Measurements from ENCODE around the gene ZNF205.

Gene ZNF205

DNA sequence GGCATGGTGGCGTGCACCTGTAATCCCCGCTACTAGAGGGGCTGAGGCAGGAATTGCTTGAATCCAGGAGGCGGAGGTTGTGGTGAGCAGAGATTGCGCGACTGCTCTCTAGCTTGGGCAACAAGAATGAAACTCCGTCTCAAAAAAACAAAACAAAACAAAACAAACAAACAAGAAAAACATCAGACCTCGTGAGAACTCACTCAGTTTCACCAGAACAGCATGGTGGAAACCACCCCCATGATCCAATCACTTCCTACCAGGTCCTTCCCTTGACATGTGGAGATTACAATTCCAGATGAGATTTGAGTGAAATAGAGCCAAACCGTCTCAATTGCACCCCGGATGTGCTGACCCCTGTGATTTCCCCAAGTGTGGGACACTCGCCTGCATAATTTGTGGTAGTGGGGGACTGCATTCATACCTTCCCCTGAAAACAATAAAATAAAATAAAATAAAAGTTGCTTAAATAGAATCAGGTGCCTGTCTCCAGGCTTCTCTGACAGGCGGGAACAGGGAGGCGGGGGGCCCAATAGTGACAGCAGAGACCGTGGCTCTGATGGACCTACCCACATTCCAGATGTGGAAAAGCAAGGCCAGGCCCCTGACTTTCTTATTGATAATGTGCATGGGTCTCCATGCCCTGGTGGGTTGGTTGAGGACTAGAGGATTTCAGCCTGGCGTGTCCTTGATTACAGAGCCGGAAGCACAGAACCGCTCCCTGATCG is 26.4 kb upstream of the ZNF205 start:
- no peak for DNase-seq

- DNase-seq: no peak
Measured at GRCh38 chr16:3086596-3087242, 25.7 kb upstream of the ZNF205 start.

GRCh38 chr16:3087243-3088235 is 24.8 kb upstream of the ZNF205 start:
- no peak for DNase-seq

- DNase-seq: no peak
Measured at GRCh38 chr16:3088450-3088849, 23.9 kb upstream of the ZNF205 start.

- no peak for DNase-seq
Measured at GRCh38 chr16:3088925-3089716, 23.3 kb upstream of the ZNF205 start.

- peak; percentile 32 for DNase-seq
Measured at GRCh38 chr16:3089717-3090592, 22.4 kb upstream of the ZNF205 start.

DNA sequence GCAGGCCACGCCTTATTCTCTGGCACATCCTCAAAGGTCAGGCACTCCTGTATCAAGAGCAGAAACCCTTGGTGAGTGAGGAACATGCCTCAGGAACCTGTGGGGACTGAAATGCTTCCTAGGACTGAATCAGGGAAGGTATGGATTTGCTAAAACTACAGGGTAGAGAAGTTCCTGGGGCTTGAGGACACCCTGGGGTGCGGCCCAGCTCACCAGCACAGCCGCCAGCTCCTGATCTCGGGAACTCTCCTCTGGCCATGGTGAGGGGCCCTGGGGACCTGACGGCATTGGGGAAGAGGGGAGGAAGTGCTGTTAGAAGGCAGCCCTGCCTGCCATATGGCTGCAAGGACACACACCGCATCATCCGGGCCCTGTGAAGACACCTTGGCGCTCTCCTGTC is 20.8 kb upstream of the ZNF205 start:
- no peak for DNase-seq

DNA sequence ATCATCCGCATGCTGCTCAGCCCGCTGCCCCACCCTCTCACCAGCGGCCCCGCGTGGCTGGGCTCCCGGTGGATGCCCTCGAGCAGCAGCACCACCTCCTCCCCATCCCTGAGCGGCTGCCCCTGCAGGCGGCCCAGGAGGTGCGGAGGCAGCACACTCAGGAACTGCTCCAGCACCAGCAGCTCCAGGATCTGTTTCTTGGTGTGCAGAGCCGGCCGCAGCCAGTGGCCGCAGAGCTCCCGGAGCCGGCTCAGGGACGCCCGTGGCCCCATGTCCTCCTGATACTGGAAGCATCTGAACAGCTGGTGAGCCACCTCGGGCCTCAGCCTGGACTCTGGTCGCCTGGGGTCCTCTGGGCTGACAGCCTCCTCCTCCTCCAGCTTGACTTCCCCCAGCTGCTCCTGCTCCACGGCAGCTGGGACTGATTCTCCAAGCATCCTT is 19.9 kb upstream of the ZNF205 start:
- no peak for DNase-seq

DNA sequence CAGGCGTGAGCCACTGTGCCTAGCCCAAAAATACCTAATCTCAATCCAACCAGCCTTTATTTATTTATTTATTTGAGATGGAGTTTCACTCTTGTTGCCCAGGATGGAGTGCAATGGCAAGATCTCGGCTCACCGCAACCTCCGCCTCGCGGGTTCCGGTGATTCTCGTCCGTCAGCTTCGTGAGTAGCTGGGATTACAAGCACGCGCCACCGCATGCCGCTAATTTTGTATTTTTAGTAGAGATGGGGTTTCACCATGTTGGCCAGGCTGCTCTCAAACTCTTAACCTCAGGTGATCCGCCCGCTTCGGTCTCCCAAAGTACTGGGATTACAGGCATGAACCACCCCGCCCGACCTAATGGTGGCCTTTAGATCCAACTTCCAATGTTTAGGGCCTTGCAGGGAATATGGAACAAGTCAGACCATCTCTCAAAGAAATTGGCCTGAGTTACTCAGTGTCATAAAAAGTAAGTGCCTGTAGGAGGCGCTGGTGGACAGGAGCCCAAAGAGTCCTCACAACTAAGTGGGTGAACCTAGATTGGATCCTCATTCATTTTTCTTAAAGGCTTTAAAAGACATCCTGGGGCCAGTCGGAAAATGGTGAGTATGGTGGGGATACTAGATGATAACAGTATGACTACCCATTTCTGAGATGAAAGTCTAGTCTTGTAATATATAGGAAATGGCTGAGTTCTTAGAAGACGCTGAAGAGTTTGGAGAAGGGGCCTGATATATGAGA is 17.9 kb upstream of the ZNF205 start:
- peak; percentile 35 for DNase-seq

DNA sequence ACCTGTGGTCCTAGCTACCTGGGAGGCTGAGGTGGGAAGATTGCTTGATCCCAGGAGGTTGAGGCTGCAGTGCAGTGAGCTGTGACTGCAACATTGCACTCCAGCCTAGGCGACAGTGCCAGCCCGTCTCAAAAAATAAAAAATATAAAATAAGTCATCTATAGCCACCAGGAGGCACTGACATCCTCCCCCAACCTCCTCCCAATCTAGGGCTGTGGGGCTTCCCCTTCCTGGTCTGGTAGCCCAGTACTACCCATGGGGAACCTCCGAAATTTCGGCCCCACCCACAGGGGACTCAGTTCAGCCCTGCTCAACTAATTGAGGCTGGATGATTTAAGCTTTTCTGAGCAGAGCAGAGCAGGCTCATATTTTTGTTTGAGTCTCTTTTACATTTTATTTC is 16.5 kb upstream of the ZNF205 start:
- DNase-seq: no peak

DNA sequence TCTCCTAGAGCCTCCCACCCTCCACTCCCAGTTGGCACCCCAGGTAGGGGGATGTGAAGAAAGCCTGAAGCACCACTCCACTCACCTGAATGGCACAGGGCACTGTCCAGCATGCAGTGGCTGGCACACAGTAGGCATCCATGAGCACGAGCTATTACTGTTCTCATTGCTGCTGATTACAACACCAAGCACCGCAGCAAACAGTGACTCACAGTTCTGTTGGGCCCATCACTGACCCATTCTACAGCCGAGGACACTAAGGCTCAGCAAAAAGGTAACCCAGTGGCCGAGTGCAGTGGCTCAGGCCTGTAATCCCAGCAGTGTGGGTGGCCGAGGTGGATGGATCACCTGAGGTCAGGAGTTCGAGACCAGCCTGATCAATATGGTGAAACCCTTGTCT is 16.0 kb upstream of the ZNF205 start:
- no peak for DNase-seq

DNA sequence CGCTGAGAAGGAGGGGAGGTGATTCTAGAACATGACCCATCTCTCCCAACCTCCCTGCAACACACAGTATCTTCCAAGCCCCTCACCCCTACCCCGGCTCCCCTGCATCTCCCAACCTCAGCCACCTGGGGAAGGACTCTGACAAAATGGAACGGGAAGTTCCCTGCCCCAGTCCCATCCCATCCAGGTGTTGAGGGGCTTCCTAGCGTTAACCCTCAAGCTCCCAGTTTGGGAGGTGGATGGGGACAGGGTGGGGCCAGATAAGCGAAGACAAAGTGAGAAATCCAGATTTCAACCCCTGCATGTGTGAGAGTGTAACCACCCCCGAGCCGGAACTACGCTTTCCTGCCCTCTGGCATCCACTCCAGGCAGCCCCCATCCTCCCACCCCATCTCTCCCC is 15.1 kb upstream of the ZNF205 start:
- DNase-seq: no peak

- no peak for DNase-seq
Measured at GRCh38 chr16:3098459-3099394, 13.7 kb upstream of the ZNF205 start, which contains the start of gene ZSCAN10. TSS of gene ZSCAN10 (minus strand) at chr16:3099294. CDS start at chr16:3092937, 6,357 bp downstream.

DNA sequence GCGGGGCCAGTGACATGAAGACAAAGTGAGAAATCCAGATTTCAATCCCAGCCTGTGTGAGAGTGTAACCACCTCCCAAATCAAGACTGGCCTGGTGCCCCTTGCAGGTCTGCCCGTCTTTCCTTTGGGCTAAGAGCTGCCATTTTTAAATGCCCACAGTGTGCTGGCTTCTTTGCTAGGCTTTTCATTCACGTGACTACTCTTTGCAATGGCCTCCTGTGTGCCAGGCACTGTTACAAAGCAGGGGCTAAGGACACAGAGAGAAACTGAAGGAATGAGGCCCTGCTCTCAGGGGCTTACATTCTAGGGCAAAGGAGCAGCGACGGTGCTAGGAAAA is 13.0 kb upstream of the ZNF205 start:
- DNase-seq: no peak

- peak; percentile 63 for DNase-seq
Measured at GRCh38 chr16:3099732-3100499, 12.5 kb upstream of the ZNF205 start.

- peak; percentile 9 for DNase-seq
Measured at GRCh38 chr16:3101018-3101840, 11.2 kb upstream of the ZNF205 start.

- DNase-seq: no peak
Measured at GRCh38 chr16:3101841-3102470, 10.4 kb upstream of the ZNF205 start.
